Transverse colon (tissue), 4 donors: ENCODE measurements around the gene HMX1. TPM values are rescaled to one million over a fixed set of nuclear protein-coding genes. Genes with fewer than 3 reads are reported as not detected.

Experiments
- DNase-seq: peaks from one replicate; pipeline ENCODE4 v3.0.0-alpha.2; 2019
- H3K27ac ChIP-seq, 4 donors: fragments of 200-600 bp; sonication (generic); 2 replicates each; pipeline ENCODE4 v1.5.1; 2016 to 2018; ENCODE audit warnings: inconsistent platforms in 4 of 4
- H3K27me3 ChIP-seq: fragments of 200-600 bp; sonication (generic); 2 replicates; pipeline ENCODE4 v1.5.1; 2017; ENCODE audit warnings: inconsistent platforms
- H3K36me3 ChIP-seq, 4 donors: fragments of 200-600 bp; sonication (generic); 2 replicates each; pipeline ENCODE4 v1.5.1; 2017 to 2019; ENCODE audit warnings: inconsistent platforms in 4 of 4
- H3K4me1 ChIP-seq, 4 donors: fragments of 200-600 bp; sonication (generic); 2 replicates each; pipeline ENCODE4 v1.5.1; 2017 to 2020; ENCODE audit warnings: inconsistent platforms in 4 of 4
- H3K4me3 ChIP-seq, 4 donors: fragments of 200-600 bp; sonication (generic); 1 replicate in 1 of 4; 2 replicates in 3 of 4; pipeline versions ENCODE4 v1.5.1 to v1.6.1; 2017 to 2019; ENCODE audit warnings: inconsistent platforms in 4 of 4
- H3K9me3 ChIP-seq, 2 donors: fragments of 200-600 bp; sonication (generic); 2 replicates each; pipeline ENCODE4 v1.5.1; 2017 to 2019; ENCODE audit warnings: inconsistent platforms in 2 of 2
- EP300 ChIP-seq: sonication (generic); formaldehyde crosslinking; IDR thresholded peaks from one replicate; pipeline ENCODE4 v1.6.1; 2017; ENCODE audit warnings: antibody characterized with exemption, low read depth
- POLR2A ChIP-seq: fragments of 450-650 bp; IDR thresholded peaks from one replicate; pipeline ENCODE4 v1.6.1; 2016; ENCODE audit warnings: antibody characterized with exemption, mild to moderate bottlenecking, moderate library complexity
- POLR2AphosphoS5 ChIP-seq, 3 donors: sonication (generic); formaldehyde crosslinking; IDR thresholded peaks; one replicate each; pipeline ENCODE4 v1.6.1; 2016; ENCODE audit warnings: antibody characterized with exemption in 3 of 3
- whole genome bisulfite sequencing, 2 donors: methylation state at CpG; one replicate each; pipeline ENCODE4 v1.1.5; 2018; ENCODE audit warnings: low coverage in 1 of 2; 5-methylcytosine and 5-hydroxymethylcytosine counted together
- in situ Hi-C, 4 donors: fragments of 200-750 bp; cut with MboI; loops; one replicate each; pipeline versions ENCODE4 v1.15.0 to v1.15.1; 2017; ENCODE audit warnings: low sequenced_read_pairs in 3 of 4, low pct_ligation_motif_present in 1 of 4, low pct_unique_long_range_greater_than_20kb in 1 of 4
- intact Hi-C: fragments of 100-400 bp; cut with DNase I; formaldehyde crosslinking; loops from one replicate; pipeline ENCODE4 v1.15.1; 2023; ENCODE audit warnings: low total_unique reads
- total RNA-seq, 4 donors: library from RNA; depleted of rRNA; stranded (reverse); fragments of >200 nt; gene quantifications; one replicate each; pipeline ENCODE4 v1.1.0, GENCODE V29; 2016
- TF ChIP-seq, protein P1 (sequence below), 5 experiments: fragments of 200-600 bp in 3 of 5; fragments of 450-650 bp in 2 of 5; sonication (generic) in 3 of 5; IDR thresholded peaks; 1 replicate in 2 of 5; 2 replicates in 3 of 5; pipeline ENCODE4 v1.5.1; 2016 to 2017; ENCODE audit warnings: antibody characterized with exemption in 5 of 5, inconsistent platforms in 3 of 5, mild to moderate bottlenecking in 2 of 5, moderate library complexity in 1 of 5

Gene HMX1
- total RNA-seq, 4 donors from 2014 or later: not detected

DNA sequence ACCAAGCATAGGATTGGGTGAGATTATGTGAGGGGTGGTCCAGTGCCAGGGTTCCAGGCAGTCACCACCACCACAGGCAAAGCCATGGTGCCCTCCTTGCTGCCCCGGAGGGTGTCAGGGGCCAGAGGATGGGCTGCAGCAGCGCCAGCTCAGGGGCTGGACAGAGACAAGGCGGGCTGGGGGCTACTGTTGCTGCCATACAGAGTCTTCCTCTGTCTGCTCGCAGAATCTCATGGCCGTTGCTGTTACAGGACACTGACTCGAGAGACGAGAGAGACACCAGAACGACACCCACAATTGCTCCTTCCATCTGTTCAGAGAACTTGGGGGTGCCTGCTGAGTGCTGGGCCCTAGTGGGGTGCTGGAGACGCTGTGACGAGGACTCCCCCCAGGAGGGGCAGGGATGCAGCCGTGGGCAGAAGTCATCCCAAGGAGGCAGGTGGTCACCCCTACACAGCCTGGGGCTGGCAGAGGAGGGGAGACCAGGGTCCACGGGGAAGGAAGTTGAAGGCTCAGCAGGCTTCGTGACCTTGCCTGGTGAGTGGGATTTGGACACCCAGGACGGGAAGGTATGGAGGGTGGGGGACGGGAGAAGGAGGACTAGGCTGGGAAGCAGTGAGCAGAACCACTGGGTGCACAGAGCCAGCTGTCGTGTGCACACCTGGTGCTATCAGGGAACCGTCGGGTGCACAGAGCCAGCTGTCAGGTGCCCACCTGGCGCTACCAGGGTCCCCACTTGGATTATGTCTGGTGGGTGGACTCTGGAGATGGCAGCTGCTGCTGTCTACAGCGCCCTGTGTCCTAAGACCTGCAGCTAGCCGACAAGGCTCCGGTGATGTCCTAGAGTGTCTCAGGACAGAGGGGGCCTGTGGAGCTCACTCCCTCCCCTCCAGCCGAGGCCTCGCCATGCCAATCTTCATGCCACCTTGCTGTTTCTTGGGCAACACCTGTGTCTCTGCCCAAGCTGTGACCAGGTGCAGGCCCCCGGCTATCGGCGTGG lies 43.9 kb upstream of the HMX1 start:
- DNase-seq: no peak
- in situ Hi-C loops (no loop called here), intact Hi-C loops (loop anchor here (10.0 kb wide), 1 partner anchor 311 kb away; no protein-coding TSS in a partner anchor)
- no peaks in the 10 kb centered on the region for H3K36me3 ChIP-seq
- H3K9me3 ChIP-seq: no peaks in the 10 kb centered on the region
- peaks cover 5% of the 10 kb centered on the region for H3K27me3 ChIP-seq
- H3K4me1 ChIP-seq: no peaks in the 10 kb centered on the region
- WGBS, 2 donors: 69 to 81% methylated on average over 5 to 25 of the region's 27 CpGs
- H3K27ac ChIP-seq: no peak overlapping the region
- TF ChIP-seq POLR2A (no peak), EP300 (no peak), POLR2AphosphoS5 (IDR thresholded peaks at IDR 0.05) (no peak)
- TF ChIP-seq, protein P1, sequence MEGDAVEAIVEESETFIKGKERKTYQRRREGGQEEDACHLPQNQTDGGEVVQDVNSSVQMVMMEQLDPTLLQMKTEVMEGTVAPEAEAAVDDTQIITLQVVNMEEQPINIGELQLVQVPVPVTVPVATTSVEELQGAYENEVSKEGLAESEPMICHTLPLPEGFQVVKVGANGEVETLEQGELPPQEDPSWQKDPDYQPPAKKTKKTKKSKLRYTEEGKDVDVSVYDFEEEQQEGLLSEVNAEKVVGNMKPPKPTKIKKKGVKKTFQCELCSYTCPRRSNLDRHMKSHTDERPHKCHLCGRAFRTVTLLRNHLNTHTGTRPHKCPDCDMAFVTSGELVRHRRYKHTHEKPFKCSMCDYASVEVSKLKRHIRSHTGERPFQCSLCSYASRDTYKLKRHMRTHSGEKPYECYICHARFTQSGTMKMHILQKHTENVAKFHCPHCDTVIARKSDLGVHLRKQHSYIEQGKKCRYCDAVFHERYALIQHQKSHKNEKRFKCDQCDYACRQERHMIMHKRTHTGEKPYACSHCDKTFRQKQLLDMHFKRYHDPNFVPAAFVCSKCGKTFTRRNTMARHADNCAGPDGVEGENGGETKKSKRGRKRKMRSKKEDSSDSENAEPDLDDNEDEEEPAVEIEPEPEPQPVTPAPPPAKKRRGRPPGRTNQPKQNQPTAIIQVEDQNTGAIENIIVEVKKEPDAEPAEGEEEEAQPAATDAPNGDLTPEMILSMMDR (IDR thresholded peaks at IDR 0.05): no peak
- H3K4me3 ChIP-seq: no peak overlapping the region

DNA sequence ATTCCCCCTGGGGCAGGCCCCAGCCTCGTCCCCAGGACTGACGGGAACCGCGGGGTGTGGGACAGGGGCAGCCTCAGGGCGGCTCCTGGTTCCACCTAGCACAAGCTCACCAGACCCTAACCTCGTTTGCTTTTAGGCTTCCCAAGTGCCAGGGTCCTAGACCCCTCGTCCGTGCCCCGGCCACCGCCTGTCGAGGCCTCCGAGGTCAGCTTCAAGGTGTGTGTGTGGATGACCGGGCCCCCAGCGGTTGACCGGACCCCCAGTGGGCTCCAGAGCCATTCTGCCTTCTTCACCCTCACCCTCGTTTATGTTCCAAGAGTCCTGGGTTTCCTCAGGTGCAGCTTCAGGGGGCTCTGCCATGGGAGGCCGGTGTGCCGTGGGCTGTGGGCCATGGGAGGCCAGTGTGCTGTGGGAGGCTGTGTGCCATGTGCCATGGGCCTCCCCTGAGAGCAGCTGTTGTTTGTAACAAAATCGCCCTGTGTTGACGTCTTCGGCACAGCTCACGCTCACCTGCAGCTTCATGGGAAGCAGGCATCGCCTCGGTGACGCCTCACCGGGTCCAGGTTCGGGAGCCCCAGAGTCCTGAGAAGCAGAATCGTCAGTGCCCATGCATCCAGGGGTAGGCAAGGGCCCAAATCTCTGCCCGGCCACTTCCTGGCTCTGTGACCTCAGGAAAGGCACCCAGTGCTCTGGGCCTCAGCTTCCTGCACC lies 43.0 kb upstream of the HMX1 start:
- Histone ChIP-seq H3K27ac (no peak overlapping the region), H3K27me3 (peaks cover 5% of the 10 kb centered on the region), H3K4me1 (no peaks in the 10 kb centered on the region), H3K4me3 (no peak overlapping the region), H3K9me3 (no peaks in the 10 kb centered on the region), H3K36me3 (no peaks in the 10 kb centered on the region)
- WGBS, 2 donors: 79% methylated on average over 29 of the region's 29 CpGs; no CpG with 5 or more reads in 1 of the 2 donors
- DNase-seq: no peak
- TF ChIP-seq POLR2A (no peak), POLR2AphosphoS5 (IDR thresholded peaks at IDR 0.05) (no peak), EP300 (no peak)
- TF ChIP-seq, protein P1 (IDR thresholded peaks at IDR 0.05): no peak
- intact Hi-C loops: loop anchor here (10.0 kb wide), 1 partner anchor 310 kb away; no protein-coding TSS in a partner anchor
- in situ Hi-C loops: no loop called here

DNA sequence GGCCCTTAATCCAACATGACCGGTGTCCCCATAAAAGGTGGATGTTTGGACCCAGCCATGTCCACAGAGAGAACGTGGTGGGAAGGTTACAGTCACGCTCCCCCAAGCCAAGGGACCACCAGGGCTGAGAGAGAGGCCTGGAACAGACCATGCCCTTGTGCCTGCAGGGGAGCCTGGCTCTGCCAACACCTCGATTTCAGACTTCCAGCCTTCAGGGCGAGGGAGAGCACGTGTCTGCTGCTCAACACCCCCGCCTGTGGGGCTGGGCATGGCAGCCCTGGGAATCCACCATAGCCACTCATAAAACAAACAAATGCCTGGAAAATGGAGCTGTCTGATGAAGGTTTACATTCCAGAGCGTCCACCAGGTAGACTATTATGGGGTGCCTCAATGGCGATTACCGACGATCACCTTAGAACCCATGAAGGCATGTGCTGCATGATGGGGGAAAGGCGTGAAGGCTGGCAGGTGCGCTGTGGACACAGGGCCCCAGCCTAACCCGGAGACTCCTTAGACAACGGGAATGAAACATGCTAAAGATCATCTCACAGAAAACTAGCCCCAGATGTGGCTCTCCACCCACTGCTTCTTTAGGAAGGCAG lies 42.3 kb upstream of the HMX1 start:
- in situ Hi-C loops: no loop called here
- 76% methylated on average over 12 of the region's 15 CpGs; no CpG with 5 or more reads in 1 of the 2 donors for WGBS, 2 donors
- intact Hi-C loops: loop anchor here (10.0 kb wide), 1 partner anchor 309 kb away; no protein-coding TSS in a partner anchor

More for the DNA sequence above, 42.3 kb upstream of the HMX1 start:
- Histone ChIP-seq H3K27me3 (peaks cover 5% of the 10 kb centered on the region), H3K36me3 (no peaks in the 10 kb centered on the region), H3K4me1 (no peaks in the 10 kb centered on the region), H3K27ac (no peak overlapping the region), H3K9me3 (no peaks in the 10 kb centered on the region), H3K4me3 (no peak overlapping the region)
- DNase-seq: no peak
- no peak for TF ChIP-seq EP300
- no peak for TF ChIP-seq POLR2AphosphoS5 (IDR thresholded peaks at IDR 0.05)
- TF ChIP-seq POLR2A: no peak
- TF ChIP-seq, protein P1 (IDR thresholded peaks at IDR 0.05): no peak
